Stimulated activated effector memory CD8-positive, alpha-beta T cell treated with anti-CD3 and anti-CD28 coated beads, Interleukin-12 subunit alpha, Interleukin-12 subunit beta, amount 100 ng/mL, for 72 hours (primary cell): Measurements from ENCODE around the gene COX19.

Source experiments
- ATAC-seq: fragments of 150-1000 bp; cut with Tn5 transposase; 2 replicates; pipeline ENCODE4 v1.10.0; 2021
- DNase-seq, 2 donors: peaks; one replicate each; pipeline ENCODE4 v3.0.0; 2021 to 2022; ENCODE audit warnings: low spot score in 2 of 2
- H3K27ac Mint-ChIP-seq: one replicate; pipeline ENCODE4 v1.8.0; 2022; ENCODE audit warnings: mild to moderate bottlenecking, mixed read lengths
- H3K36me3 Mint-ChIP-seq: one replicate; pipeline ENCODE4 v1.8.0; 2022; ENCODE audit warnings: mild to moderate bottlenecking, mixed read lengths
- H3K4me1 Mint-ChIP-seq: one replicate; pipeline ENCODE4 v1.8.0; 2022; ENCODE audit warnings: mixed read lengths
- H3K4me3 Mint-ChIP-seq: one replicate; pipeline ENCODE4 v1.8.0; 2022; ENCODE audit warnings: mild to moderate bottlenecking, mixed read lengths
- H3K9me3 Mint-ChIP-seq: one replicate; pipeline ENCODE4 v1.8.0; 2022; ENCODE audit warnings: mixed read lengths

Gene COX19

GRCh38 chr7:938546-939185 is 36.7 kb downstream of the COX19 start:
- Mint-ChIP-seq H3K9me3 (peaks cover 3% of the 10 kb centered on the region), H3K4me1 (peaks cover 48% of the 10 kb centered on the region), H3K4me3 (no peak overlapping the region), H3K36me3 (peaks cover 25% of the 10 kb centered on the region), H3K27ac (no peak overlapping the region)
- no peak for DNase-seq
- ATAC-seq = no peak

- Mint-ChIP-seq H3K4me3 (no peak overlapping the region), H3K9me3 (peaks cover 3% of the 10 kb centered on the region), H3K4me1 (peaks cover 48% of the 10 kb centered on the region), H3K27ac (no peak overlapping the region), H3K36me3 (peaks cover 28% of the 10 kb centered on the region)
- DNase-seq = no peak
- ATAC-seq = no peak
These were observed 37.4 kb downstream of the COX19 start for GRCh38 chr7:937856-938484.

GRCh38 chr7:936386-937054 is 38.8 kb downstream of the COX19 start:
- DNase-seq = peak; percentile 48 to 82
- peak overlapping the region; percentile 88 for H3K27ac Mint-ChIP-seq
- peak; percentile 95 for ATAC-seq
- peaks cover 3% of the 10 kb centered on the region for H3K9me3 Mint-ChIP-seq
- peaks cover 38% of the 10 kb centered on the region for H3K36me3 Mint-ChIP-seq
- peaks cover 48% of the 10 kb centered on the region for H3K4me1 Mint-ChIP-seq
- H3K4me3 Mint-ChIP-seq = peak overlapping the region; percentile 49

DNA sequence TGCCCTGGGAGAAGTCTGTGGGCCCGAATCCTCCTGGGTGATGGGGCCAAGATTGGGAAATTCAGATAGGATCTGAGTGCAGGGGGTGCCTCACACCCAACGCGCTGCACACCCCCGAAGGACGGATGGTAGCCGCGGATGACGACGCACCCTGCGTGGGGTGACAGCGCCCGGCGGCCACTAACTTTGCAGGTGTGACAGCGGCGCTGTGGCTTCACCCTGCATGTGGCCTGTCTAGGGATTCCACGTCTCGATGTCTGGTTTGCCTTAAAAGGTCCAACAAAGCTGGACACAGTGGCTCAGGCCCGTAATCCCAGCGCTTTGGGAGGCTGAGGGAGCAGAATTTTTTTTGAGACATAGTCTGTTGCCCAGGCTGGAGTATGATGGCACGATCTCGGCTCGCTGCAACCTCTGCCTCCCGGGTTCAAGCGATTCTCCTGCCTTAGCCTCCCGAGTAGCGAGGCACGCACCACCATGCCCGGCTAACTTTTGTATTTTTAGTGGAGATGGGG is 39.4 kb downstream of the COX19 start:
- Mint-ChIP-seq H3K4me3 (peak overlapping the region; percentile 49), H3K9me3 (no peaks in the 10 kb centered on the region), H3K36me3 (peaks cover 41% of the 10 kb centered on the region), H3K27ac (peak overlapping the region; percentile 88), H3K4me1 (peaks cover 46% of the 10 kb centered on the region)
- DNase-seq (no peak), ATAC-seq (no peak)

- Mint-ChIP-seq H3K4me3 (no peak overlapping the region), H3K27ac (no peak overlapping the region), H3K4me1 (peaks cover 46% of the 10 kb centered on the region), H3K9me3 (no peaks in the 10 kb centered on the region), H3K36me3 (peaks cover 44% of the 10 kb centered on the region)
- ATAC-seq (no peak), DNase-seq (no peak)
These were observed 40.0 kb downstream of the COX19 start for GRCh38 chr7:935164-935873.

DNA sequence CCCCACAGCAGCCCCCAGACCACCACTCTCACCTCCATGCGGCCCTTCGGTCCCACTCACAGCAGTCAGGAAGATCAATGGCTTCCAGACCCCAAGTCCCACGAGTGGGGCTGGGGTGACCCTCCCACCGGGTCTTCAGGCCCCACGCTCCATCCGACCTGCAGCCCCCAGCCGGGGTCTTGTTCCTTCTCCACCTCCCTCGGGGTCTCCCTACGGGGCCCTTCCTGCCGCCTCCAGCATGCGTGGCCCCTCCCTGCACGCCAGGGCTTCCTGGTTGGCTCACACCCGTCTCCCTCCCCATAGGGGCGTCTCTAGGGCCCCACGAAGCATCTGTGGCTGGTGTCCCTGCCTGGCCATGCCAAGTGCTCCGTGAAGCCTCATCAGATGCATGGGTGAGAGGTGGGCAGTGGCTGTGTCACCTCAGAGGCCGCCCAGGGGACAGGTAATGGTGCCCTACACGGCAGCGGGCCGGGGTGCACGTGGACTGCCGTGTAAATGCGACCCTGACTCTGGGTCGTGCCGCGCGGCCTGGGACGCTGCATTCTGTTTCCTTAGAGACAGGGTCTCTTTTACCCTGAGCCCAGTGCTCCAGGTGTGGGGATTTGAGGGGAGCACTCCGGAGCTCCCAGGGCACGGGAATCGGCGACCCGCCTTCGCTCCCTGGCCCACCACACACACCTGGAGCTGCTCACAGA is 40.7 kb downstream of the COX19 start:
- Mint-ChIP-seq H3K27ac (no peak overlapping the region), H3K36me3 (peaks cover 51% of the 10 kb centered on the region), H3K4me3 (no peak overlapping the region), H3K9me3 (no peaks in the 10 kb centered on the region), H3K4me1 (peaks cover 46% of the 10 kb centered on the region)
- ATAC-seq = no peak
- DNase-seq = no peak

DNA sequence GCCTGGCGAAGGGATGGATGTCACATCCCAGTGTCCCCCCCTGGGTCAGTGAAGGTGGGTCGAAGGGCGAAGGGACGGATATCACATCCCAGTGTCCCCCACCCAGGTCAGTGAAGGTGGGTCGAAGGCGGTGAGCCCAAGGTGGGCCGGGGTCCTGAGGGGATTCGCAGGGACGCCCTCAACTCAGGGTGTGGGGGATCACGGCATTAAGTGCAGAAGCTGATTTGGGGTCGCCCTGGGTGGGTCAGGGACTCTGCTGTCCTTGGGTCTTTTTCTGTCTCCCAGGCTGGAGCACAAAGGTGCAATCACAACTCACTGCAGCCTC is 42.7 kb downstream of the COX19 start:
- ATAC-seq = no peak
- Mint-ChIP-seq H3K36me3 (peaks cover 67% of the 10 kb centered on the region), H3K27ac (no peak overlapping the region), H3K4me1 (peaks cover 55% of the 10 kb centered on the region), H3K9me3 (no peaks in the 10 kb centered on the region), H3K4me3 (no peak overlapping the region)
- no peak for DNase-seq

- H3K36me3 Mint-ChIP-seq = peaks cover 66% of the 10 kb centered on the region
- no peak overlapping the region for H3K4me3 Mint-ChIP-seq
- no peak overlapping the region for H3K27ac Mint-ChIP-seq
- no peaks in the 10 kb centered on the region for H3K9me3 Mint-ChIP-seq
- ATAC-seq = no peak
- peaks cover 60% of the 10 kb centered on the region for H3K4me1 Mint-ChIP-seq
- no peak for DNase-seq
These were observed 43.3 kb downstream of the COX19 start for GRCh38 chr7:931871-932650.

DNA sequence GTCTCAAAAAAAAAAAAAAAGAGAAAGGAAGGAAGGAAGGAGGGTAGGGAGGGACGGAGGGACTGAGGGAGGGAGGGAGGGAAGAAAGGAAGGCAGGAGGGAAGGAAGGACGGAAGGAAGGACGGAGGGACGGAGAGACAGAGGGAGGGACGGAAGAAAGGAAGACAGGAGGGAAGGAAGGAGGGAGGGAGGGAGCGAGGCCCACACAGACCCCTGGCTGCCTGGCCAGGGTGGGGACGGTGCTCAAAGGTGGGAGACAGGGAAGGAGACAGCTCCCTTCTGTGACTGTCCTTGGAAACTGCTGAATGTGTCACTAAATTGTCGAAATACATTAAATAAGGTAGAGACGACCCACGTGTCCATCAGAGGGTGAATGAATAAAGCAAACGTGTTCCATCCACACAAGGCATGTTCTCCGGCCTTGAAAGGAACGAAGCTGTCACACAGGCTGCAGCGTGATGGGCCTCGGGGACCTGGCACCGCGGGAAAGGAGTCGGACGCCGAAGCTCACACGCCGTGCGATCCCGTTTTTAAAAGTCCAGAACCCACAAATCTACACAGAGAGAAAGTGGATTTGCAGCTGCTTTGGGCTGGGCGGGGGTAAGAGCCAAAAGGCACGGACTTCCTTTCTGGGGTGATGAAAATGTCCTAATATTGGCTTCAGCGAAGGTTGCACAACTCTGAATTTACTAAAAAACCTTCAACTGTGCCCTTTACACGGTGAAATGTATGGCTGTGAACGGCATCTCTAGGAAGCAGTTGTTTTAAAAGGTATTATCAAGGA is 44.2 kb downstream of the COX19 start:
- peak overlapping the region; percentile 12 for H3K4me3 Mint-ChIP-seq
- DNase-seq = no peak
- peaks cover 59% of the 10 kb centered on the region for H3K36me3 Mint-ChIP-seq
- H3K27ac Mint-ChIP-seq = no peak overlapping the region
- H3K4me1 Mint-ChIP-seq = peaks cover 62% of the 10 kb centered on the region
- ATAC-seq = no peak
- H3K9me3 Mint-ChIP-seq = no peaks in the 10 kb centered on the region

GRCh38 chr7:929311-929711 is 46.0 kb downstream of the COX19 start:
- Mint-ChIP-seq H3K4me3 (peak overlapping the region; percentile 12), H3K27ac (peak overlapping the region; percentile 84)

DNA sequence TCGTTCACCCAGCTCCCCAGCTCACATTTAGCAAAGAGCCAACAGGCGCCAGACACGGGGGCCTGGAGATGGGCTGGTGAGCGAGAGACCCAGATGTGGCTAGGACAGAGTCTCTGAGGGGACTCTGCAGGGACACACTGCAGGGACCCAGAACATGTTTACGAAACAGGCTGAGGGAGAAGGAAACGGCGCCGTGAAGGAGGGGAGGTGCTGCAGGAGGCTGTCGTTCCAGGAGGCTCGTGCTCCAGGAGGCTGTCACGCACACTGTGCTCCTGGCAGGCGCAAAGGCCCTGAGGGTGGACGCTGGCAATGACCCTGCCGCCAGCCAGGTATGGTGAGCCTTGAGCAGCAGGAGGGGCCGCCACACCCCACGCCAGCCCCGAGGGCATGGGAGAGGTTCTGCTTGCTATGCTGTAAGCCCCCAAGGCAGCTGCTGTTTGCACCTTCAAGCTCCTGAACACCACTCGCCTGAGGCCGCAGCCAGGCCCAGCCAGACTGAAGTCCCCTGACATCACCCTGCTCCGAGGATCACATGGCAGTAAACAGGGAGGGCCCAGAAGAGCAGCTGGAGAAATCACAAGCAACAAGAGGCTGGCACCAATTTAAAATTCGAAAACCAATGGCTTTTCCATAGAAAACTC is 48.2 kb downstream of the COX19 start:
- H3K4me3 Mint-ChIP-seq = no peak overlapping the region
- H3K4me1 Mint-ChIP-seq = peaks cover 86% of the 10 kb centered on the region

More at GRCh38 chr7:929311-929711, 46.0 kb downstream of the COX19 start:
- Mint-ChIP-seq H3K36me3 (peaks cover 53% of the 10 kb centered on the region), H3K9me3 (no peaks in the 10 kb centered on the region), H3K4me1 (peaks cover 71% of the 10 kb centered on the region)
- ATAC-seq (no peak), DNase-seq (no peak)

DNA sequence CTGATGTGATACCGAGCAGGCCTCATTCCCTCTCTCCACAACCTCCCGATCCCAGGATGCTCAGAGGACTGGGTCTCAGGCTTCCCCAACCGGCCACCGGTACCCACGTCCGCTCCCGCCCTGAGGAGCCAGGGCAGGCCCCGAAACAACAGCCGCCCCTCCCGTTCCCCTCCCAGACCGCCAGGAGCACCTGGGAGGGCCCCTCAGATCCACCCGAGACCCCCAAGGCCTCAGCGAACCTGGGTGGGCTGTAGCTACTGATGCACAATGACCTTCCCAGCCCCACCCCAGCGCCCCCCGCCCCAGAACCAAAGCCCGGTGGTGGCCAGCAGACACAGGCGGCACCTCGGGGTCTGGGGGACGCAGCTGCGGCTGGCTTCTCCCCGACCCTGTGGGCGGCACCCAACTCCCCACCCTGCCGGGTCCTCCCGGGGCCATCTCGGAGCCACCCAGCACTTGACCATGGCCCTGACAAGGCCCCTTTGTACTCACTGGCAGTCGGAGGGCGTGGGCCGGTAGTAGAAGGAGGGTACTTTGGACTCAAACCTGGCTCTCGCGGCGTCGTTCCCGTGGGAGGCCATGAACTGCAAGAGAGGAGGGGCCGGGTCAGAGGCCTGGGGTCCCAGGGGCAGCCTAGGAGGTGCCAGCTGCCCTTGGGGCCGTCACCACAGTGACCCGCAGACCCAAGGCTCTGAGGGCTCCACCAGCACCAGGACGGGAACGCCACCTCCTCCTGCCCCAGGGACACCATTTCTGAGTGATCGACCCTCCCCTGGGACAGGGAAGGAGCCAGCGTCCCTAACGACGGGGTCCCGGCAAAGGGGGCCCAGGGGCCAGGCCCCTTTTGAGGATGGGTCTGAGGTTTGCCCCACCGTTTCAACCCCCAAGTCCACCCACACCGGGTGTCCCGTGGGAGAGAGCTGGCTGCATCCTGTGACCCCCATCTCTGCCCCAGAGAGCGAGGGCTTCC is 49.0 kb downstream of the COX19 start:
- ATAC-seq (no peak), DNase-seq (no peak)
- Mint-ChIP-seq H3K9me3 (no peaks in the 10 kb centered on the region), H3K36me3 (peaks cover 50% of the 10 kb centered on the region), H3K4me3 (peak overlapping the region; percentile 83), H3K27ac (peak overlapping the region; percentile 78), H3K4me1 (peaks cover 88% of the 10 kb centered on the region)

More for the DNA sequence above, 48.2 kb downstream of the COX19 start:
- ATAC-seq (no peak), DNase-seq (no peak)
- Mint-ChIP-seq H3K27ac (peak overlapping the region; percentile 45), H3K36me3 (peaks cover 54% of the 10 kb centered on the region), H3K9me3 (no peaks in the 10 kb centered on the region)
